CD1c-positive myeloid dendritic cell (primary cell): ENCODE measurements around the gene POLR2A.
A peak's percentile ranks its signal among the peaks of the same experiment; 100 is the strongest.
"Not testable (repeated sequence)": the region's sequence is repeated elsewhere in the genome, so short reads cannot be mapped to it uniquely, and the experiment has no call there.

Source experiments
- DNase-seq: peaks from one replicate; pipeline ENCODE4 v3.0.0-alpha.2; 2016; ENCODE audit errors: extremely low spot score

The POLR2A gene

DNA sequence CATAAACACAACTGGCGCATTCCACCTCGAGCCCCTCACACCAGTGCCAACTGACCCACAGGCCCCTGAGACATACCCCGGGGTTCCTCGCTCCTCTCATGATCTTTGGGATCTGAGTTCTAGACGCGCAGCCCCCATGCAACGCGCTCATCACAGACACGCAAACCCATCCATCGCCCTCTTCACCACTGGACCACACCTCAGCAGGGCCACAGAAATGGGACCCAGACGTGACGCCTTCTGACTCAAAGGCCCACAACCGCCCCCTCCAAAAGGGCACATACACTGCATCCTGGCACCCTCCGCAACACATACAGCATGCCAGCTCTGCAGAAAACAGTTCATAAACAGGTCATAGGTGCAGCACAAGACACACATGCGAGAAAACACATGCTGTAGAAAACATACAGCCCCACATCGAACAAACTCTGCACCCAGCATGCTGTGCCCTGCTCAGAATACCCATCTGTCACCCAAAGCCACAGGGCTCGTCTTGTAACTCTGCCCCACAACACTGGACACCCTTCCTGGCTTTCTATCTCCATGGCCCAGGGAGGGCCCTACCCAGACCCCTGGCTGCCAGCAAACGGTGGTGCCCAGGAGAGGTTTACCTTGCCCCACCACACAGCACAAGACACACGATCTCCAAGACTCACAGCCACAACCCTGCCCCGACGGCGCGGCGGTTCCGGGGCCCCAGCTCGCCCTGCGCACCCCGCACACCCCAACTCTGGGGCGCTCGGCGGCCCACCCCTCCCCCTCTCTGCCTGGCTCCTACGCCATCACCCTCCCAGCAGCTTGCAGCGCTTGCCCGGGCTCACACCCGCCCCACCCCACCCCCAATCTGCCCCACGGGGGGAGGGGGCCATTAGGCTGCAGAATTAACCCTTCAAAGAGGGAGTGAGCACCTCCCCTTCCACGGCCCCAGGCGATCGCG, 5.6 kb upstream of the POLR2A start:
- DNase-seq, result peak; percentile 33

DNA sequence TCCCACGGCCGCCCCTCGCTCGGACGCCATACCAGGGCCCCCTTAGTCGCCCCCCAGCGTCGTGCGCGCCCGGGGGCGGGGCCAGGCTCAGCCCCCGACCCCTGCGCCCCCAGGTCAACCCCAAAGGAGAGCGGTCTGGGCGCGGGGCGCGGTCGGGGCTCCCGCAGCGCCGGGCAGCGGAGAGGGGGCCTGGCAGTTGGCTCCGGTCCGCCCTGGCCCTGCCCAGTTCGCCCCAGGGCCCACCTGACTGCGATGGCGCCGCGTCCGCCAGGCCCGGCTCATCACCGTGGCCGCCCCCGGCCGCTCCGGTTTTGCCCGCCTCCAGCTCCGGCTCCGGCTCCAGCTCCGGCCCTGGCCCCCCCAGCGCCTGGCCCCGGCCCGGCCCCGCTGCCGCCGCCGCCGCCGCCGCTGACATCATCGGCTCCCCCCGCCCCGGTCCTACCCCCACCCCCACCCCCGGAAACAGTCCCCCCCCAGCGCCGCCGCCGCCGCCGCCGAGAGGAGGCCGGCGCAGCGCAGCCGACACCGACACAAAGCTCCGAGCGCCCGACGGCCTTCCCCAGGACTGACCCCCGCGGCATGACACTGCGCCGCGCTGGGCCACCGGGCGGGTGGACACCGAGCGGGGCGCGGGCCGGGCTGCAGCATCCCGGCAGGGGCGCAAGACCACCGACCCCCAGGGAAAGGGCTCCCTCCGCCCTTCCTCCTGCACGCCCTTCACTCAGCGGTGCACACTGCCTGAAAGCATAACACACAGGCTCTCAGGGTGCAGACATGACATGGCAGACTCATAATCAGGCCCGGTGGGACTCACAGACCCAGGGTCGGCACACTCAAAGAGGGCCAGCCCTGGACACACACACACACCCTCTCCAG, 4.7 kb upstream of the POLR2A start, which contains the start of gene ZBTB4:
Gene ZBTB4 (minus strand): TSS at position 419 of the 876 bp plus-strand sequence. CDS start 12,830 bp downstream, outside the sequence.
- DNase-seq, result peak; percentile 55

DNA sequence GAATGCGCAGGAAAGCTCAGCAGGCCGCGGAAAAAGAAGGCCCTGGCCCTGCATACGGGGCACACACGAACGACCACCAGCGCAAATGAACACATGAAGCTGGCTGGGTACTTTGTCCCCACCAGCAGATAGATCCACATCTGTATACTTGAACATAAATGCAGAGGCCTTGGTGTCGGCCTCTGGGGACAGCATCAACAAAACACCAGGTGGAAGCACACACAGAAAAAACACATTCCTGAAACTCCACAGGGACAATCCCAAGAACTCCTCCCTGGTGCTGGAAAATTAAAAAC, 4.1 kb upstream of the POLR2A start:
- no peak for DNase-seq

DNA sequence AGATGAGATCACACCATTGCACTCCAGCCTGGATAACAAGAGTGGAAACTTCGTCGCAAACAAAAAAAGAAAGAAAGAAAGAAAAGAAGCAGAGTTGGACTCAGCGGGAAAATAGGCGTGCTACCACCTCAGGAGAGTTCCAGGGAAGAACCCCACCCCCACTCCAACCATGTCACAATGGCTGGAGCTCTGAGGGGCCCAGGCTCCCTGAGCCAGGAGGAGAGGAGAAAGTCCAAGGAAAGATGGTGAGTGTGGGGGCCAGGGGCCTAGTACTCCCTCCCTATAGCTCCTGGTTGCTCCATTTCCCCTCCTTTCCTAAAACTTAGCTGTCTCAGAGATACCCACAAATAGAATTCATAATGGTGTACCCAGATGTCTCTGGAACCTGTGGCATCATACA, 2.9 kb upstream of the POLR2A start, which contains the start of gene SLC35G6:
Gene SLC35G6 (plus strand): TSS at position 172 of the 400 bp plus-strand sequence. CDS start 71 bp downstream, at position 243.
- not testable (repeated sequence) for DNase-seq

DNA sequence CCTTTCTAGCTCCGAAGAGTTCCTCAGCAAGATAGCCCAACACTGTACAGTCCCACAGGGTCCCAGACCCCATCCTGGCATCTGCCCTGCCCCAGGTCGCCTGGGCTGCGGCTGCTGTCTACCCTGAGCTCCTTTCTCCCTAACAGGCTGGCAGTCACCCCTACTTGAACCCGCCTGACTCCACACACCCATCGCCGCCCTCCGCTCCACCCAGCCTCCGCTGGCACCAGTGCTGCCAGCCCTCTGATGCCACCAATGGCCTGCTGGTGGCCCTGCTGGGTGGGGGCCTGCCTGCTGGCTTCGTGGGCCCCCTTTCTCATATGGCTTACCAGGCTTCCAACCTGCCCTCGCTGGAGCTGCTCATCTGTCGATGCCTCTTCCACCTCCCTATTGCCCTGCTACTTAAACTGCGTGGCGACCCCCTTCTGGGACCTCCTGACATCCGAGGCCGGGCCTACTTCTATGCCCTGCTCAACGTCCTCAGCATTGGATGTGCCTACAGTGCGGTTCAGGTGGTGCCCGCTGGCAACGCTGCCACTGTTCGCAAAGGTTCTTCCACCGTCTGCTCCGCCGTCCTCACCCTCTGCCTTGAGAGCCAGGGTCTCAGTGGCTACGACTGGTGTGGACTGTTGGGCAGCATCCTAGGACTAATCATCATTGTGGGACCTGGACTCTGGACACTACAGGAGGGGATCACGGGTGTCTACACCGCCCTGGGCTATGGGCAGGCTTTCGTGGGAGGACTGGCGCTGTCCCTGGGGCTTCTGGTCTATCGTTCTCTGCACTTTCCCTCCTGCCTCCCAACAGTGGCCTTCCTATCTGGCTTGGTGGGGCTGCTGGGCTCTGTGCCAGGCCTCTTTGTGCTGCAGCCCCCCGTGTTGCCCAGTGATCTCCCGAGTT, 2.1 kb upstream of the POLR2A start:
- DNase-seq, result not testable (repeated sequence)

DNA sequence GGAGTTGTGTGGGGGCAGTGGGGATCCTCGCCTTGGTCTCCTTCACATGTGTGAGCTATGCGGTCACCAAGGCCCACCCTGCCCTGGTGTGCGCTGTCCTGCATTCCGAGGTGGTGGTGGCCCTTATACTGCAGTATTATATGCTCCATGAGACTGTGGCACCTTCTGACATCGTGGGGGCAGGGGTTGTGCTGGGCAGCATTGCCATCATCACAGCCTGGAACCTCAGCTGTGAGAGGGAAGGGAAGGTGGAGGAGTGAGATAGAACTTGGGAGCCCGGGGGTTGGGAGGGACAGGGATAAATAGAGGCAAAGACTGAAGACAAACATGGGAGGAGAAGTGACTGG, 1.5 kb upstream of the POLR2A start:
- DNase-seq, result not testable (repeated sequence)

DNA sequence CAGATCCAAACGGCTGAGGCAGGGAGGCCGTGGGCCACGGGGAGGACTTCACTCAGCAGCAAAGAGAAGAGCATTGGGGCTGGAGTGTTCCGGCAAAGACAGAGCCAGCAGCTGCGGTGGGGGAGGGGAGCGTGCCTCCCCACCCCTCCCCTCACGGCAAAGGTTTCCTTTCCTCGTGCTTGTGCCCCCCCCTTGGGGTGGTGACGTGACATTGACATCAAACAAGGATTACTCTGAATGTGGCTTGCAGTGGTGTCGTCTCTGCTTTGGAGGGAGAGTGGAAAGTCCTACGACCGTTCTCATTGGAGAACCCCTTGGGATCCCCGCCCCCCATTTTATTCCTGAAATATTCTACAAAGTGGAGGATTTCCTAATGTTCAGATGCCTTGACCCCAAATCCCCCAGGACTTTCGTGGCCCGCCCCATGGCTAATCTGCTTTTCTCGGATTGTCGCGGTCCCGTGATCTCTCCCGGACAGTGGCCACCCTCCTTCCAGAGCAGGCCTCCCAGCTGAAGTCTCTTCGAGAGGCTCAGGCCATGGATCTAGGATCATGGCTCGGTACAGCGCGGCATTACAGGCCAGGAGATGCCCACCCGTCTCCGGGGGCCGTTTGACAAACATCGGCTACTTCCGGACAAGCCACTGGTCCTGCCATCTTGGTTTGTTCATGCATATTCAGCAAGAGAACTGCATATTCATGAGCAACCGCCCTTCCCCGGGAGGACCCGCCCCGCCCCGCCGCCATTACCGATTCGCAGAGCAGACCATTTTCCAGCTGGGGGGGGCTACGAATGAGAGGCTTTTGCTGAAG, 705 bp upstream of the POLR2A start:
- DNase-seq, result peak; percentile 94

DNA sequence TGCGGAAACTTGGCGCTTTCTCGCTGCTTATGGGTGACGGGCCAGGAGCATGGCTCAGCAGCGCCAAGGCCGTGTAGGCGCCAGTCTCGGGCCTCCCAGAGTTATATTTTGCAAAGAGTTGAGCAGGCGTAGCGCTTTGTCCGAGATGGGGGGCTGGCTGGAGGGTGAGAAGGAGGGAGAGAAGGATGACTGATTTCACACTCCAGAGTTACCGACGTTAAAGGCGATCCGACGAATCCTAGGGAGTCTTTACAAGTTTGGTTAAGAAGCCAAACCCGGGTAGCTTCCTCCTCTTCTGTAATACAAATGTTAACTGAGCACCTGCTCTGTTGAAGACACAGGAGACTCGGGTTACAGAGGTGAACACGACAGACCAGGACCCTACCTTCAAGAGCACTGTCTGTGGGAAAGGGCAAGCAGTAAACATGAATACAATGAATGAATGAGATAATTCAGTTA, 782 bp downstream of the POLR2A start:
- no peak for DNase-seq

DNA sequence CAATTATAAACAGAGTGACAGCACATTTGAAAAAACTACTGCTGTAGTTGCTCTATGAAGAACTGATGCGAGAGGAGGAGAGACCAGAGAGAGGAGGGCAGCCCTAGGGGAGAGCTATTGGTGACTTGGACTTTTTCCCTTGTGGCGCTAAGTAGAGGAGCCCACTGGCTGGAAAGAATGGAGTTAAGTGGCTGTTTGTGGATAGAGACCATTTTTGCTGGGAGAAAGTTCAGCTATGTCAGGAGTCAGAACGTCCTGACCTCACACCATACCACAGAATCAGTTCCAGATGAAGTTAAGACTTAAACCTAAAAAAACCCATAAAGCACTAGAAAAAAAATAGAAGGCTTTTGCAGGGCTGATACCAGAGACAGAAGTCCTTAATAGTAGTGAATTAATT, 2.0 kb downstream of the POLR2A start:
- DNase-seq, result no peak

DNA sequence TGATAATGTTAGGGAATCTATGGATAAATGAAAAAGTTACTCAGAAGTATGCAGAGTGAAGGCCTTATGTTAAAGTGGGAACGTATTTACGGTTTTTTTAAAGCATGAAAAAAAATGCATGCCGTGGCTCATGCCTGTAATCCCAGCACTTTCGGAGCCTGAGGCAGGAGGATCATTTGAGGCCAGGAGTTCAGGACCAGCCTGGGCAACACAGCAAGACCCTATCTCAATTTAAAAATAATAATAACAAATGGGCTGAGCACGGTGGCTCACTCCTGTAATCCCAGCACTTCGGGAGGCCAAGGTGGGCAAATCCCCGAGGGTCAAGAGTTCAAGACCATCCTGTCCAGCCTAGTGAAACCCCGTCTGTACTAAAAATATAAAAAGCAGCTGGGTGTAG, 6.0 kb downstream of the POLR2A start:
- DNase-seq, result no peak

DNA sequence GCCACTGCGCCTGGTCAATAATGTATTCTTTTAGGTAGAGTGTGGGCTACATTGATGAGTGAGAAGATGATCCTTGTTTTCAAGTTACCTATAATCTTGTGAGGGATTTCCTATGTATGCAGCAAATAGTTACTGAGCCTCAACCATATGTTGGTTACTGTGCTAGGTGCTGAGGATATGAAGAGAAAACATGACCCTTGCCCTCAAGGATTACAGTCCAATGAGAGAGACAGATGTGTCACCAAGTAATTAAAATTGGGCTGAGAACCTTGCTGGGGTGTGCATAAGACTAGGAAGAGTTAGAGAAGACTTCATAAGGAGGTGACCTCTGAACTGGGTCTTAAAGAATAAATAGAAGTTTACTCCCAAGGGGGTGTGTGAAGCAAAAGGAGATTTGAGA, 7.4 kb downstream of the POLR2A start:
- no peak for DNase-seq

DNA sequence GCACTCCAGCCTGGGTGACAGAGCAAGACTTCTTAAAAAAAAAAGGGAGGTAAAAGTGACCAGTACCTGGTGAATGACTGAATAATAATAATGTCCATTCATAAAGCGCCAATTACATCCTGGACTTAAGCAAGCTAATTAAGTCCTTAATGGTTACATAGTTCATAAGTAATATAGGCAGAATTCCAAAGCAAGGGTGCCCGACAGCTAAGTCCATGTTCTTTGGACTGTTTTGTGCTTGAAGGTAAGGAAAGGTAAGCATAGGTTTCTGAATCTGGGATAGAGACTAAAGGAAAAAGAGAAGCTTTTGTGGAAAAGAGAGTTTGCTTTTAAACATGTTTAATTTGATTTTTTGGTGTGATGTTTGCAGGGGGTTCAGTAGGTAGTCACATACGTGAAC, 9.8 kb downstream of the POLR2A start:
- DNase-seq, result no peak

DNA sequence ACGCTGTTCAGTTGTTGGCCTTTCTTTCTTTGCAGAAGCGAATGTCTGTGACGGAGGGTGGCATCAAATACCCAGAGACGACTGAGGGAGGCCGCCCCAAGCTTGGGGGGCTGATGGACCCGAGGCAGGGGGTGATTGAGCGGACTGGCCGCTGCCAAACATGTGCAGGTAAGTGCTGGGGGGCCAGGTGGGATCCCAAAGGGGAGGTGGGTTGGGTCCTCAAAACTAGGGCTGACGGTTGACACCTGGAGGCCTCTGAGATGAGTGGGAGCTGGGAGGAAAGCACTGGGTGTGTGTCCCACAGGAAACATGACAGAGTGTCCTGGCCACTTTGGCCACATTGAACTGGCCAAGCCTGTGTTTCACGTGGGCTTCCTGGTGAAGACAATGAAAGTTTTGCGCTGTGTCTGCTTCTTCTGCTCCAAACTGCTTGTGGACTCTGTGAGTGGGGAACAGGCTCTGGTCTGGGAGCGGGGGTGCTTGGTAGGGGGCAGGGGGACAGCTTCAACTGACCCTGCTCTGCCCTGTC, 11.8 kb downstream of the POLR2A start:
- DNase-seq, result no peak

DNA sequence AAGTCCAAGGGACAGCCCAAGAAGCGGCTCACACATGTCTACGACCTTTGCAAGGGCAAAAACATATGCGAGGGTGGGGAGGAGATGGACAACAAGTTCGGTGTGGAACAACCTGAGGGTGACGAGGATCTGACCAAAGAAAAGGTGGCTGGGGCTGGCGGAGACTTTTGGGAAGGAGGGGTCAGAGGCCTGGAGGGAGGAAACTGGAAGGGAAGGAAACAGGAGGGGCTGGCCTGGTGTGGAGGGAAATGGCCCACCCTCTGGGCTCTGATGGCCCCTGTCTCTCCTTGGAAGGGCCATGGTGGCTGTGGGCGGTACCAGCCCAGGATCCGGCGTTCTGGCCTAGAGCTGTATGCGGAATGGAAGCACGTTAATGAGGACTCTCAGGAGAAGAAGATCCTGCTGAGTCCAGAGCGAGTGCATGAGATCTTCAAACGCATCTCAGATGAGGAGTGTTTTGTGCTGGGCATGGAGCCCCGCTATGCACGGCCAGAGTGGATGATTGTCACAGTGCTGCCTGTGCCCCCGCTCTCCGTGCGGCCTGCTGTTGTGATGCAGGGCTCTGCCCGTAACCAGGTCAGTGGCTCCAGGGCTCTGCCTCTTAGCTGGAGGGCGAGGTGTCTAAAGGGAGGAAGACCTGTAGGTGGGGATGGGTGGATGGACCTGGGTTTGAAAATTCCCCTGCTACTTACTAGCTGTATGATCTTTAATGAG, 12.5 kb downstream of the POLR2A start:
- no peak for DNase-seq

DNA sequence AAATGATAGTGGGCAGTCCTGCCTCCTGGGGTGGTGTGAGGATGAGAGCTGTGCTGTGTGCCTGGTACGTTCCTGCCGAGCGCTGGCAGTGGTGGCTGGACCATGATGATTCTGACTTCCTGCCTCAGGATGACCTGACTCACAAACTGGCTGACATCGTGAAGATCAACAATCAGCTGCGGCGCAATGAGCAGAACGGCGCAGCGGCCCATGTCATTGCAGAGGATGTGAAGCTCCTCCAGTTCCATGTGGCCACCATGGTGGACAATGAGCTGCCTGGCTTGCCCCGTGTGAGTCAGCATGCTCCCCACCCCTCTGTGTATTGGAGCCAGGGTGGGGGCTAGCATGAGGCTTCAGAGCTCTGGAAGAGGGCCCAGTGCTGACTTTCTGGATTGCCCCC, 13.1 kb downstream of the POLR2A start:
- no peak for DNase-seq

DNA sequence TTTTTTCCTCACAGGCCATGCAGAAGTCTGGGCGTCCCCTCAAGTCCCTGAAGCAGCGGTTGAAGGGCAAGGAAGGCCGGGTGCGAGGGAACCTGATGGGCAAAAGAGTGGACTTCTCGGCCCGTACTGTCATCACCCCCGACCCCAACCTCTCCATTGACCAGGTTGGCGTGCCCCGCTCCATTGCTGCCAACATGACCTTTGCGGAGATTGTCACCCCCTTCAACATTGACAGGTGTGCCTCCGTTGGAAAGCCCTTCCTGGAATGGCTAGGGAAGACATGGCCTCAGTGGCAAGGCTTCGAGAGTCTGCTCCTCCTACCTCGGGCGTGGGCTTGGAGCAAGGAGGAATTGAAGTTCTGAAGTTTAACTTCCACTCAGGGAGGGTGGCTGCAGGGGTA, 13.5 kb downstream of the POLR2A start:
- DNase-seq, result no peak

DNA sequence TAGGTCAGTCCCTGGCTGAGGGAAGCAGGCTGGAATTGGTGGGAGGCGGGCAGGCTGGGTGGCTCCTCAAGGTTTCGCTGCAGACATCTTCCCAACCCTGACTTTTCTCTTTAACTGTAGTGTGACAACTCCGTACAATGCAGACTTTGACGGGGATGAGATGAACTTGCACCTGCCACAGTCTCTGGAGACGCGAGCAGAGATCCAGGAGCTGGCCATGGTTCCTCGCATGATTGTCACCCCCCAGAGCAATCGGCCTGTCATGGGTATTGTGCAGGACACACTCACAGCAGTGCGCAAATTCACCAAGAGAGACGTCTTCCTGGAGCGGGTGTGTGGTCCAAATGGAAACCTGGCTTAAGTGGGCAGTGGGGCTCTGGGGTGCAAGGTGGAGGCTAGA, 15.0 kb downstream of the POLR2A start:
- DNase-seq, result no peak

DNA sequence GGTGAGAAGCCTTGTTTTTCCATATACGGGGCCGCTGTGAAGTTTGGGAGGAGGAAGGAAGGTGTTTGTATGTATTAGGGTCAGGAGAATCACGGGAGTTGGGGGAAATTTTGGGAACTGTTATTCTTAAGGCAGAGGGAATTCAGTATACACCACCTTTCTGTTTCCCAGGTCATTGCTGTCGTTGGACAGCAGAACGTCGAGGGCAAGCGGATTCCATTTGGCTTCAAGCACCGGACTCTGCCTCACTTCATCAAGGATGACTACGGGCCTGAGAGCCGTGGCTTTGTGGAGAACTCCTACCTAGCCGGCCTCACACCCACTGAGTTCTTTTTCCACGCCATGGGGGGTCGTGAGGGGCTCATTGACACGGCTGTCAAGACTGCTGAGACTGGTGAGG, 17.6 kb downstream of the POLR2A start:
- no peak for DNase-seq

DNA sequence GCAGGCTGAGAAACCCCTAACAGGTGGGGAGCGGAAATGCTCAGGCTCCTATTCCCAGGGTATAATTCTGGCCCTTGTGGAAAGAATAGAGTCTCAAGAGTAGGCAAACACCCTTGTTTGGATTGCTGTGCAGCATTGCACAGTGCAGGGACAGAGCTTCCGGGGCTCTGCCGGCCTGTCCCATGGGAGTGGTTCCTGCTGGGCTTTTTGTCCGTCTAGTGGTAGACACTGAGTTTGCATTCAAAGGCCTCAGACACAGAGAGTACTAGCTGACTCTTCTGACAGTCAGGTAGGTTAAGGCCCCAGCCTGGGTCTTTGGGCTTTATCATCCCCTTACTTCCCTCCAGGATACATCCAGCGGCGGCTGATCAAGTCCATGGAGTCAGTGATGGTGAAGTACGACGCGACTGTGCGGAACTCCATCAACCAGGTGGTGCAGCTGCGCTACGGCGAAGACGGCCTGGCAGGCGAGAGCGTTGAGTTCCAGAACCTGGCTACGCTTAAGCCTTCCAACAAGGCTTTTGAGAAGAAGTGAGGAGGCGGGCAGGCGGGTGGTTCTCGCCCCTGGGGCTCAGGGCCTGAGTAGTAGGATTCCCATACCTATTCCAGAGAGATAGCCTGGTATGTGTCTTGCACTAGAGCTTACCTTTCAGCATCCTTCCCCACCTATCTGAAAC, 18.1 kb downstream of the POLR2A start:
- DNase-seq, result no peak
